Epithelial cell of proximal tubule (primary cell): Measurements from ENCODE around the gene NHP2. TPM values are rescaled to one million over a fixed set of nuclear protein-coding genes. Genes with fewer than 3 reads are reported as not detected.

Source experiments
- DNase-seq: peaks from one replicate; pipeline ENCODE4 v3.0.0-alpha.2; 2011; ENCODE audit warnings: low read depth
- H3K4me3 ChIP-seq: 2 replicates; pipeline ENCODE4 v1.5.1; 2011; ENCODE audit warnings: low read depth, mild to moderate bottlenecking, low read length
- CTCF ChIP-seq: conservative IDR thresholded peaks from 2 replicates; pipeline ENCODE4 v1.5.1; 2012; ENCODE audit warnings: low read depth, mild to moderate bottlenecking, low read length
- total RNA-seq: library from RNA; depleted of rRNA; stranded (reverse); fragments of >200 nt; gene quantifications from 2 replicates; pipeline ENCODE4 v1.2.3, GENCODE V29; 2015

NHP2 gene
- total RNA-seq, 1 donor from 2014 or later = 392 TPM

- TF ChIP-seq CTCF = no peak
- DNase-seq = no peak
- no peak overlapping the region for H3K4me3 ChIP-seq
Measured at GRCh38 chr5:178107756-178108310, 45.9 kb downstream of the NHP2 start.

GRCh38 chr5:178106556-178107239 lies 47.0 kb downstream of the NHP2 start:
- DNase-seq = no peak
- TF ChIP-seq CTCF = no peak
- no peak overlapping the region for H3K4me3 ChIP-seq

GRCh38 chr5:178106086-178106485 lies 47.6 kb downstream of the NHP2 start:
- H3K4me3 ChIP-seq = no peak overlapping the region
- no peak for DNase-seq
- no peak for TF ChIP-seq CTCF

- no peak for TF ChIP-seq CTCF
- no peak for DNase-seq
- no peak overlapping the region for H3K4me3 ChIP-seq
Measured at GRCh38 chr5:178104492-178104891, 49.2 kb downstream of the NHP2 start.

- H3K4me3 ChIP-seq = no peak overlapping the region
- TF ChIP-seq CTCF = no peak
- no peak for DNase-seq
Measured at GRCh38 chr5:178103612-178104011, 50.1 kb downstream of the NHP2 start.

Other genes starting within 250 kb of the NHP2 start
- gene PROP1, start 157.6 kb downstream of the NHP2 start, total RNA-seq = not detected in 2 replicates
- 3.1 and 4.3 TPM in 2 replicates for gene N4BP3, start 40.4 kb downstream of the NHP2 start, total RNA-seq
- 23.4 and 31.5 TPM in 2 replicates for gene RMND5B, start 22.9 kb downstream of the NHP2 start, total RNA-seq
- not detected in 2 replicates for gene GMCL2, start 33.5 kb upstream of the NHP2 start, total RNA-seq
- gene HNRNPAB, start 50.6 kb upstream of the NHP2 start, total RNA-seq = 189 and 228 TPM in 2 replicates
- 14.9 and 17.0 TPM in 2 replicates for gene PHYKPL, start 78.9 kb upstream of the NHP2 start, total RNA-seq